PC-9 (cell line): ENCODE measurements around the gene FAM149A.

Source experiments
- CTCF ChIP-seq: fragments of 200-600 bp; sonication (generic); conservative IDR thresholded peaks from 2 replicates; pipeline ENCODE4 v1.6.1; 2017; ENCODE audit warnings: mixed run types, antibody characterized with exemption, mild to moderate bottlenecking, moderate library complexity
- EZH2 ChIP-seq: fragments of 200-600 bp; sonication (generic); IDR thresholded peaks from 2 replicates; pipeline ENCODE4 v1.8.0; 2017; ENCODE audit warnings: antibody characterized with exemption, low read depth

DNA sequence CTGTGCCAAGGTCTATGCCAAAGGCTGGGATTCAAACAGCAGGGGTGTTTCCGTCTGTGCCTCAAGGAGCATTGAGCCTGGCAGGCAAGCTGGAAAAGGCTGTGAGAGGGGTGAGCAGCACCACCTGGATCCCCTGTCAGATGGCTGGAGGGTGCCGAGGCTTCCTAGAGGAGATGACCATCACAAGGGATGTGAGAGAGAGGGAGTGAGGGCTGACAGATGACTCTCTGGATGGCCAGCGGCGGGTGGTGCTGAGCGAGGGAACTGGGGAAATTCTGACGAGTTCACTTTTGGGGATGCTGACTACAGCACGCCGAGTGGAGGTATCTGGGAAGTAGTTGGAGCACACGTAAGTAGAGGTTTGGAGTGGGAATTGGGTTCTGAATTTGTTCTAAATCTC lies 64.2 kb downstream of the FAM149A start:
- TF ChIP-seq CTCF: no peak
- TF ChIP-seq EZH2: no peak
